Vagina (tissue), 2 donors: ENCODE data around the gene IPO4. TPM values are rescaled to one million over a fixed set of nuclear protein-coding genes. Genes with fewer than 3 reads are reported as not detected.

Experiments used
- DNase-seq, 2 donors: peaks; one replicate each; pipeline ENCODE4 v3.0.0-alpha.2; 2017; ENCODE audit errors: extremely low spot score in 2 of 2
- H3K27ac ChIP-seq: fragments of 200-600 bp; sonication (generic); one replicate; pipeline ENCODE4 v1.5.1; 2019
- H3K27me3 ChIP-seq: fragments of 200-600 bp; sonication (generic); one replicate; pipeline ENCODE4 v1.5.1; 2019
- H3K36me3 ChIP-seq, 2 donors: fragments of 200-600 bp; sonication (generic); one replicate each; pipeline ENCODE4 v1.5.1; 2017 to 2019
- H3K4me1 ChIP-seq: fragments of 200-600 bp; sonication (generic); one replicate; pipeline ENCODE4 v1.5.1; 2019
- H3K4me3 ChIP-seq, 2 donors: fragments of 200-600 bp; sonication (generic); 1 replicate in 1 of 2; 2 replicates in 1 of 2; pipeline ENCODE4 v1.5.1; 2016 to 2019
- H3K9me3 ChIP-seq: fragments of 200-600 bp; sonication (generic); one replicate; pipeline ENCODE4 v1.5.1; 2019
- POLR2A ChIP-seq, 2 donors: fragments of 450-650 bp; IDR thresholded peaks; one replicate each; pipeline ENCODE4 v1.6.1; 2017; ENCODE audit warnings: antibody characterized with exemption in 2 of 2, mild to moderate bottlenecking in 2 of 2, moderate library complexity in 2 of 2
- POLR2AphosphoS5 ChIP-seq, 2 donors: sonication (generic); formaldehyde crosslinking; IDR thresholded peaks; one replicate each; pipeline ENCODE4 v1.9.0; 2017; ENCODE audit warnings: antibody characterized with exemption in 2 of 2, mild to moderate bottlenecking in 2 of 2, low read depth in 1 of 2; ENCODE audit not compliant: insufficient read depth in 1 of 2
- intact Hi-C: fragments of 100-400 bp; cut with DNase I; formaldehyde crosslinking; loops from one replicate; pipeline ENCODE4 v1.15.1; 2023
- total RNA-seq: library from RNA; depleted of rRNA; stranded (reverse); fragments of >200 nt; gene quantifications from one replicate; pipeline ENCODE4 v1.2.3, GENCODE V29; 2016
- TF ChIP-seq, protein P1 (sequence below), 3 experiments: fragments of 450-650 bp in 2 of 3; fragments of 200-600 bp in 1 of 3; sonication (generic) in 1 of 3; IDR thresholded peaks; one replicate each; pipeline ENCODE4 v1.5.1; 2017 to 2019; ENCODE audit warnings: antibody characterized with exemption in 3 of 3, mild to moderate bottlenecking in 2 of 3, moderate library complexity in 2 of 3

Gene IPO4, protein sequence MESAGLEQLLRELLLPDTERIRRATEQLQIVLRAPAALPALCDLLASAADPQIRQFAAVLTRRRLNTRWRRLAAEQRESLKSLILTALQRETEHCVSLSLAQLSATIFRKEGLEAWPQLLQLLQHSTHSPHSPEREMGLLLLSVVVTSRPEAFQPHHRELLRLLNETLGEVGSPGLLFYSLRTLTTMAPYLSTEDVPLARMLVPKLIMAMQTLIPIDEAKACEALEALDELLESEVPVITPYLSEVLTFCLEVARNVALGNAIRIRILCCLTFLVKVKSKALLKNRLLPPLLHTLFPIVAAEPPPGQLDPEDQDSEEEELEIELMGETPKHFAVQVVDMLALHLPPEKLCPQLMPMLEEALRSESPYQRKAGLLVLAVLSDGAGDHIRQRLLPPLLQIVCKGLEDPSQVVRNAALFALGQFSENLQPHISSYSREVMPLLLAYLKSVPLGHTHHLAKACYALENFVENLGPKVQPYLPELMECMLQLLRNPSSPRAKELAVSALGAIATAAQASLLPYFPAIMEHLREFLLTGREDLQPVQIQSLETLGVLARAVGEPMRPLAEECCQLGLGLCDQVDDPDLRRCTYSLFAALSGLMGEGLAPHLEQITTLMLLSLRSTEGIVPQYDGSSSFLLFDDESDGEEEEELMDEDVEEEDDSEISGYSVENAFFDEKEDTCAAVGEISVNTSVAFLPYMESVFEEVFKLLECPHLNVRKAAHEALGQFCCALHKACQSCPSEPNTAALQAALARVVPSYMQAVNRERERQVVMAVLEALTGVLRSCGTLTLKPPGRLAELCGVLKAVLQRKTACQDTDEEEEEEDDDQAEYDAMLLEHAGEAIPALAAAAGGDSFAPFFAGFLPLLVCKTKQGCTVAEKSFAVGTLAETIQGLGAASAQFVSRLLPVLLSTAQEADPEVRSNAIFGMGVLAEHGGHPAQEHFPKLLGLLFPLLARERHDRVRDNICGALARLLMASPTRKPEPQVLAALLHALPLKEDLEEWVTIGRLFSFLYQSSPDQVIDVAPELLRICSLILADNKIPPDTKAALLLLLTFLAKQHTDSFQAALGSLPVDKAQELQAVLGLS
- total RNA-seq = 28.5 TPM

DNA sequence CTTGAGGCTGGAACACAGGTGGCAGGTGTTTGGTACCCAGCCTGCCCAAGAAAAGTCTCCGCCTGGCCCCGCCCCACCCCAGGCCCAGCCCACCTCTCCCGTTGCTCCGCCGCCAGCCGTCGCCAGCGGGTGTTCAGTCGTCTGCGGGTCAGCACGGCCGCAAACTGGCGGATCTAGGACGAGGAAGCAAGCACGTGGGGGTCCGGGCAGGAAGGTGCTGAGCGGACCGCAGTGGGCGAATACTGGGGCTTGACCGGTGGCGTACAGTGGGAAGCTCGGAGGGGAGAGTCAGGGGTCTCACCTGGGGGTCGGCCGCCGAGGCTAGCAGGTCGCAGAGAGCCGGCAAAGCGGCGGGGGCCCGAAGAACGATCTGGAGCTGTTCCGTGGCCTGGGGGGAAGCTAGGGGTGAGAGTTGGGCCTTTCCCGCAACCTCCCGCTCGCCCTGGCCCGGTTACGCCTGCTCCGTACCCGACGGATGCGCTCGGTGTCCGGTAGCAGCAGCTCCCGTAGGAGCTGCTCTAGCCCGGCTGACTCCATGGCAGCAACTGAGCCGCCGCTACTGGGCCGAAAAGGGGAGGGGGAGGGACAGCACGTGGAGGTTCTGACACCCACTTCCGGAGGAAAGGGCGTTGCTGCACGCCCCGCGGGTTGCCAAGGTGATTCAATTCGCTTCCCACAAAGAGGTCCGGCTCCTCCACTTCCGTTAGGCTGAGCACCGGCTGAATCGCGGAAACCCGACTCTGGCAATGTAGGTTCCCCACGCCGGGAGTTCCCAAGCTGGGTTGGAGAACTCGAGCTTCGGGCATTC lies at the start of gene IPO4:
IPO4 (minus strand) TSS at position 566 of the 808 bp plus-strand sequence; CDS start at position 537, 29 bp downstream.
- Histone ChIP-seq H3K9me3 (no peaks in the 10 kb centered on the region), H3K4me1 (peaks cover 13% of the 10 kb centered on the region), H3K4me3 (peak within 1 kb of the TSS; percentile 50 to 82), H3K36me3 (peaks cover 0 to 46% of the 10 kb centered on the region in 2 donors), H3K27ac (peak within 1 kb of the TSS; percentile 23), H3K27me3 (no peaks in the 10 kb centered on the region)
- intact Hi-C loops = no loop called here
- DNase-seq = peak in 1 of 2 donors; percentile 98
- TF ChIP-seq POLR2AphosphoS5 (IDR thresholded peaks at IDR 0.05; ENCODE audit: insufficient read depth in 1 of 2, low read depth in 1 of 2) (peak; percentile 83 to 98), POLR2A (IDR thresholded peaks at IDR 0.05) (peak in 1 of 2 donors; percentile 2)
- TF ChIP-seq, protein P1, sequence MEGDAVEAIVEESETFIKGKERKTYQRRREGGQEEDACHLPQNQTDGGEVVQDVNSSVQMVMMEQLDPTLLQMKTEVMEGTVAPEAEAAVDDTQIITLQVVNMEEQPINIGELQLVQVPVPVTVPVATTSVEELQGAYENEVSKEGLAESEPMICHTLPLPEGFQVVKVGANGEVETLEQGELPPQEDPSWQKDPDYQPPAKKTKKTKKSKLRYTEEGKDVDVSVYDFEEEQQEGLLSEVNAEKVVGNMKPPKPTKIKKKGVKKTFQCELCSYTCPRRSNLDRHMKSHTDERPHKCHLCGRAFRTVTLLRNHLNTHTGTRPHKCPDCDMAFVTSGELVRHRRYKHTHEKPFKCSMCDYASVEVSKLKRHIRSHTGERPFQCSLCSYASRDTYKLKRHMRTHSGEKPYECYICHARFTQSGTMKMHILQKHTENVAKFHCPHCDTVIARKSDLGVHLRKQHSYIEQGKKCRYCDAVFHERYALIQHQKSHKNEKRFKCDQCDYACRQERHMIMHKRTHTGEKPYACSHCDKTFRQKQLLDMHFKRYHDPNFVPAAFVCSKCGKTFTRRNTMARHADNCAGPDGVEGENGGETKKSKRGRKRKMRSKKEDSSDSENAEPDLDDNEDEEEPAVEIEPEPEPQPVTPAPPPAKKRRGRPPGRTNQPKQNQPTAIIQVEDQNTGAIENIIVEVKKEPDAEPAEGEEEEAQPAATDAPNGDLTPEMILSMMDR (IDR thresholded peaks at IDR 0.05) = no peak

DNA sequence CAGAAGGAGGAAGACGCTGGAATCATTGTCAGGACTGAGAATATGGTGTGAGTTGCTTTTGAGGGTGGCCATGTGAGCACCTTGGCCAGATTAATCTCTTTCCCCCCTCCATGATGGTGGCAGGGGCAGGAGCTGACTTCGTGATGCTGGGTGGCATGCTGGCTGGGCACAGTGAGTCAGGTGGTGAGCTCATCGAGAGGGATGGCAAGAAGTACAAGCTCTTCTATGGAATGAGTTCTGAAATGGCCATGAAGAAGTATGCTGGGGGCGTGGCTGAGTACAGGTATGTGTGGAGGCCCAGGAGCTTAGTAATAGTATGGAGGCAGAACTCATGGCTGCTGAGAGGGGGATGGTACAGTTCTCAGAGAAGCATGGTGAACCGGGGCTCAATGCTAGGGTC lies 49.5 kb upstream of the IPO4 start:
- H3K9me3 ChIP-seq = no peaks in the 10 kb centered on the region
- no peak overlapping the region for H3K4me3 ChIP-seq
- no peak for TF ChIP-seq POLR2A (IDR thresholded peaks at IDR 0.05)
- no peak for TF ChIP-seq POLR2AphosphoS5 (IDR thresholded peaks at IDR 0.05; ENCODE audit: insufficient read depth in 1 of 2, low read depth in 1 of 2)
- TF ChIP-seq, protein P1 (IDR thresholded peaks at IDR 0.05) = no peak
- H3K27me3 ChIP-seq = no peaks in the 10 kb centered on the region
- DNase-seq = no peak
- intact Hi-C loops = no loop called here
- H3K36me3 ChIP-seq = peaks cover 0 to 54% of the 10 kb centered on the region in 2 donors
- no peak overlapping the region for H3K27ac ChIP-seq
- peaks cover 55% of the 10 kb centered on the region for H3K4me1 ChIP-seq

DNA sequence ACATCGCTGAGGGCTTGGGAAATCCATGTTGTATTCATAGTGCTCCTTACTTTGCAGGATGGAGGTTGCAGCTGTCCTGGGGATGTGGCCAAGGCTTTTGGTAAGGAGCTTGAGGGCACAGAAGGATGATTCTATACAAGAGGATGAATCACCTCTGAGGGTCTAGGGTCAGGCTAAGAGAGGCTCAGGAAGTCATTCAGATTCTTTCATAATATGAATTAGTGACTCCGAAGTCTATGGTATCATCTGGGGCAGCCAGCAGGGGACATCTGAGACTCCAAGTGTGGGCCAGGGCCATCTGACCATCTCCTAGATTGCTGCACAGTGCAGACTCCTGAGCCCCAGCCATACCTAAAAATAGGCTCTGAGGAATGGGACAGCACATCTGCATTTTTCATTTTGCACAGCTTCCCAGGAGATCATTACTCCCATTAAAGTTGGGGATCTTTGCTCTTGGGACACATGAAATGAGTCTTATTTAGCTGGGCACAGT lies 48.9 kb upstream of the IPO4 start:
- intact Hi-C loops = no loop called here
- no peaks in the 10 kb centered on the region for H3K9me3 ChIP-seq
- TF ChIP-seq, protein P1 (IDR thresholded peaks at IDR 0.05) = no peak
- TF ChIP-seq POLR2A (IDR thresholded peaks at IDR 0.05) (no peak), POLR2AphosphoS5 (IDR thresholded peaks at IDR 0.05; ENCODE audit: insufficient read depth in 1 of 2, low read depth in 1 of 2) (no peak)
- H3K36me3 ChIP-seq = peaks cover 0 to 54% of the 10 kb centered on the region in 2 donors
- H3K4me1 ChIP-seq = peaks cover 56% of the 10 kb centered on the region
- no peaks in the 10 kb centered on the region for H3K27me3 ChIP-seq
- DNase-seq = no peak
- H3K4me3 ChIP-seq = no peak overlapping the region
- no peak overlapping the region for H3K27ac ChIP-seq

DNA sequence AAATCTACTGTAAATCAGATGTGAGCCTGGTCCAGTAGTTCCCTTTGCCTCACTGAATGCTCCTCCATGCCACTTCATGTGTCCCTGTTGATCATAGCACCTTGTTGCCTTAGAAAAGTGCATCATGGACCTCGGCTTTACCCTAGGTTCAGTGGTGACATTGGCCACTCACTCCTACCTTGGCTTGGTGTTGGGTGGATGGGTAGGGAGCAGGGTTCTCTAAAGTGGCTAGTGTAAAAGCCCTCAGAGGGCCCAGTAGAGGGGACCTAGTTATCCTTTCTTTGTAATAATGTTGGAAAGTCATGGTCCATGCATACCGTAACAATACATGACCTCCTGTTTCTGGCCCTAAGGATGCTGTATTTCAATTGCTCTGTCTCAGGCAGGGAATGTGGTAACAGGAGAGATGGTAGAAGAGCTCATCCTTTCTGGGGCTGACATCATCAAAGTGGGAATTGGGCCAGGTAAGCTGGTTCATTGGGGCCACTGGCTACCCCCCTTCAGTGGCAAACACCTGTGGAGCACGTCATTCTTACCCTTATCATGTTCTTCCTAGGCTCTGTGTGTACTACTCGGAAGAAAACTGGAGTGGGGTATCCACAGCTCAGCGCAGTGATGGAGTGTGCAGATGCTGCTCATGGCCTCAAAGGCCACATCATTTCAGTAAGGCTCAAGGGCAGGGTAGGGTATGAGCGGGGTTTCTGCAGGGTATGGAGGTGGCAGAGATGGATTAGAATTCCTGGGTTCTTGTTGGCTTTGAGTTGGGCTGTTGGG lies 48.3 kb upstream of the IPO4 start:
- no peaks in the 10 kb centered on the region for H3K9me3 ChIP-seq
- intact Hi-C loops = no loop called here
- TF ChIP-seq POLR2A (IDR thresholded peaks at IDR 0.05) (no peak), POLR2AphosphoS5 (IDR thresholded peaks at IDR 0.05; ENCODE audit: insufficient read depth in 1 of 2, low read depth in 1 of 2) (no peak)
- TF ChIP-seq, protein P1 (IDR thresholded peaks at IDR 0.05) = no peak
- H3K4me1 ChIP-seq = peaks cover 56% of the 10 kb centered on the region
- H3K27me3 ChIP-seq = no peaks in the 10 kb centered on the region
- no peak overlapping the region for H3K27ac ChIP-seq
- H3K36me3 ChIP-seq = peaks cover 0 to 54% of the 10 kb centered on the region in 2 donors
- no peak for DNase-seq
- no peak overlapping the region for H3K4me3 ChIP-seq
